Neural progenitor cell (in vitro differentiated cells): Measurements from ENCODE around the gene UGT1A8. TPM values are rescaled to one million over a fixed set of nuclear protein-coding genes. Genes with fewer than 3 reads are reported as not detected.
A peak's percentile ranks its signal among the peaks of the same experiment; 100 is the strongest.

Experiments used
- DNase-seq: peaks from one replicate; pipeline ENCODE4 v3.0.0-alpha.2; 2016; ENCODE audit warnings: low spot score
- H2AFZ ChIP-seq: fragments of 200-600 bp; sonication (generic); replicated peaks from 2 replicates; pipeline ENCODE4 v1.6.1; 2016; ENCODE audit warnings: antibody characterized with exemption
- H3F3A ChIP-seq: fragments of 200-600 bp; sonication (generic); 2 replicates; pipeline ENCODE4 v1.6.1; 2016; ENCODE audit warnings: antibody characterized with exemption, low read depth
- H3K27ac ChIP-seq: fragments of 200-600 bp; sonication (generic); 2 replicates; pipeline ENCODE4 v1.5.1; 2016; ENCODE audit warnings: mild to moderate bottlenecking
- H3K27me3 ChIP-seq: fragments of 200-600 bp; sonication (generic); 2 replicates; pipeline ENCODE4 v1.6.1; 2016; ENCODE audit warnings: mild to moderate bottlenecking, moderate library complexity
- H3K36me3 ChIP-seq: fragments of 200-600 bp; sonication (generic); 2 replicates; pipeline ENCODE4 v1.5.1; 2016
- H3K4me1 ChIP-seq: fragments of 200-600 bp; sonication (generic); 2 replicates; pipeline ENCODE4 v1.6.1; 2016; ENCODE audit warnings: mixed run types
- H3K4me2 ChIP-seq: fragments of 200-600 bp; sonication (generic); 2 replicates; pipeline ENCODE4 v1.6.1; 2016
- H3K4me3 ChIP-seq: fragments of 200-600 bp; sonication (generic); 2 replicates; pipeline ENCODE4 v1.5.1; 2016
- H3K79me2 ChIP-seq: fragments of 200-600 bp; sonication (generic); 2 replicates; pipeline ENCODE4 v1.6.1; 2016; ENCODE audit warnings: low read depth
- H3K9ac ChIP-seq: fragments of 200-600 bp; sonication (generic); 2 replicates; pipeline ENCODE4 v1.6.1; 2016
- H3K9me3 ChIP-seq: fragments of 200-600 bp; sonication (generic); 2 replicates; pipeline ENCODE4 v1.5.1; 2016; ENCODE audit warnings: low read depth
- H4K20me1 ChIP-seq: fragments of 200-600 bp; sonication (generic); 2 replicates; pipeline ENCODE4 v1.6.1; 2016; ENCODE audit warnings: low read depth
- H3K27ac Mint-ChIP-seq: 3 replicates; pipeline ENCODE4 v1.8.0; 2021; ENCODE audit warnings: mixed read lengths
- H3K27me3 Mint-ChIP-seq: 2 replicates; pipeline ENCODE4 v1.8.0; 2022; ENCODE audit warnings: low read depth, mild to moderate bottlenecking, inconsistent platforms, moderate library complexity, mixed read lengths; ENCODE audit not compliant: insufficient read depth
- H3K36me3 Mint-ChIP-seq: 3 replicates; pipeline ENCODE4 v1.8.0; 2021; ENCODE audit warnings: mixed read lengths
- H3K4me1 Mint-ChIP-seq: 3 replicates; pipeline ENCODE4 v1.8.0; 2021; ENCODE audit warnings: mixed read lengths
- H3K4me3 Mint-ChIP-seq: 3 replicates; pipeline ENCODE4 v1.8.0; 2021; ENCODE audit warnings: mild to moderate bottlenecking, moderate library complexity, mixed read lengths
- H3K9me3 Mint-ChIP-seq: 3 replicates; pipeline ENCODE4 v1.8.0; 2020; ENCODE audit warnings: mixed read lengths
- EZH2 ChIP-seq: fragments of 200-600 bp; sonication (generic); IDR thresholded peaks from 2 replicates; pipeline ENCODE4 v1.6.1; 2017; ENCODE audit warnings: antibody characterized with exemption, mild to moderate bottlenecking, moderate library complexity
- EZH2phosphoT487 ChIP-seq: fragments of 200-600 bp; sonication (generic); IDR thresholded peaks from 2 replicates; pipeline ENCODE4 v1.6.1; 2017; ENCODE audit warnings: antibody characterized with exemption
- total RNA-seq: library from RNA; depleted of rRNA; stranded (reverse); fragments of >200 nt; gene quantifications from 2 replicates; pipeline ENCODE4 v1.2.3, GENCODE V29; 2015; ENCODE audit warnings: low replicate concordance
- TF ChIP-seq, protein P1 (sequence below): fragments of 200-600 bp; sonication (generic); IDR thresholded peaks from 2 replicates; pipeline ENCODE4 v1.5.1; 2017; ENCODE audit warnings: antibody characterized with exemption, mild to moderate bottlenecking

UGT1A8 gene
- total RNA-seq, 1 donor from 2014 or later = not detected

DNA sequence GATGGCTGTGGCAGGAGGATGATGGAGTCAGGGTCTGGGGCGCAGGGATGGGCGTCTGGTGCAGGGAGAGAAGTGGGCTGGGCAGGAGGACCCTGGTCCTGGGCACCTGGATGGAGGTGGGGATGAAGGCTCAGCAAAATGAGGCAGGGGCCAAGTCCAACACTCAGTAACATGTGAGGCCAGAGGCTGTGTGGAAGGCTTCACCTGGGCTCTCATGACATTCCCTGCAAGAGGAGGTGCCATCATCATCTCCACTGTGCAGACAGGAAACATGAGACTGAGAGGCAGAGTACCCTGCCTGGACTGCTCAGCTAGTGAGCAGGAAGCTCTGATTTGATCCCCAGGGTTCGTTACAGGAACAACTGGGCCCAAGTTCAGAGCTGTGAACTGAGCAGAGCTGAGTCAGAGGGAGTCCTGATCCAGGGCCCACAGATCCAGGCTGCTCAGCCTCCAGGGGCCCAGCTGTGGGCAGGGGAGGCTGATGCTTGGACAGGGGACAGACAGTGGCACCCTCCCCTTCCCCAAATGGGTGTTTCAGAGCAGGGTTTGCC is 200.0 kb downstream of the UGT1A8 start:
- Histone ChIP-seq H3K4me3 (no peak overlapping the region), H3K9me3 (no peaks in the 10 kb centered on the region), H3K4me1 (no peaks in the 10 kb centered on the region), H3K27ac (no peak overlapping the region), H4K20me1 (no peaks in the 10 kb centered on the region), H3K4me2 (no peak overlapping the region), H3K27me3 (no peaks in the 10 kb centered on the region), H3K9ac (no peak overlapping the region), H3K36me3 (no peaks in the 10 kb centered on the region), H2AFZ (no peak overlapping the region), H3K79me2 (no peaks in the 10 kb centered on the region), H3F3A (no peaks in the 10 kb centered on the region)
- H3K9me3 Mint-ChIP-seq = no peaks in the 10 kb centered on the region
- DNase-seq = no peak
- no peak overlapping the region for H3K27ac Mint-ChIP-seq
- no peaks in the 10 kb centered on the region for H3K36me3 Mint-ChIP-seq
- TF ChIP-seq EZH2phosphoT487 = no peak
- TF ChIP-seq EZH2 = no peak
- TF ChIP-seq, protein P1, sequence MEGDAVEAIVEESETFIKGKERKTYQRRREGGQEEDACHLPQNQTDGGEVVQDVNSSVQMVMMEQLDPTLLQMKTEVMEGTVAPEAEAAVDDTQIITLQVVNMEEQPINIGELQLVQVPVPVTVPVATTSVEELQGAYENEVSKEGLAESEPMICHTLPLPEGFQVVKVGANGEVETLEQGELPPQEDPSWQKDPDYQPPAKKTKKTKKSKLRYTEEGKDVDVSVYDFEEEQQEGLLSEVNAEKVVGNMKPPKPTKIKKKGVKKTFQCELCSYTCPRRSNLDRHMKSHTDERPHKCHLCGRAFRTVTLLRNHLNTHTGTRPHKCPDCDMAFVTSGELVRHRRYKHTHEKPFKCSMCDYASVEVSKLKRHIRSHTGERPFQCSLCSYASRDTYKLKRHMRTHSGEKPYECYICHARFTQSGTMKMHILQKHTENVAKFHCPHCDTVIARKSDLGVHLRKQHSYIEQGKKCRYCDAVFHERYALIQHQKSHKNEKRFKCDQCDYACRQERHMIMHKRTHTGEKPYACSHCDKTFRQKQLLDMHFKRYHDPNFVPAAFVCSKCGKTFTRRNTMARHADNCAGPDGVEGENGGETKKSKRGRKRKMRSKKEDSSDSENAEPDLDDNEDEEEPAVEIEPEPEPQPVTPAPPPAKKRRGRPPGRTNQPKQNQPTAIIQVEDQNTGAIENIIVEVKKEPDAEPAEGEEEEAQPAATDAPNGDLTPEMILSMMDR = no peak
- H3K4me1 Mint-ChIP-seq = peaks cover 10% of the 10 kb centered on the region
- H3K27me3 Mint-ChIP-seq = peaks cover 4% of the 10 kb centered on the region
- H3K4me3 Mint-ChIP-seq = peak overlapping the region; percentile 65

DNA sequence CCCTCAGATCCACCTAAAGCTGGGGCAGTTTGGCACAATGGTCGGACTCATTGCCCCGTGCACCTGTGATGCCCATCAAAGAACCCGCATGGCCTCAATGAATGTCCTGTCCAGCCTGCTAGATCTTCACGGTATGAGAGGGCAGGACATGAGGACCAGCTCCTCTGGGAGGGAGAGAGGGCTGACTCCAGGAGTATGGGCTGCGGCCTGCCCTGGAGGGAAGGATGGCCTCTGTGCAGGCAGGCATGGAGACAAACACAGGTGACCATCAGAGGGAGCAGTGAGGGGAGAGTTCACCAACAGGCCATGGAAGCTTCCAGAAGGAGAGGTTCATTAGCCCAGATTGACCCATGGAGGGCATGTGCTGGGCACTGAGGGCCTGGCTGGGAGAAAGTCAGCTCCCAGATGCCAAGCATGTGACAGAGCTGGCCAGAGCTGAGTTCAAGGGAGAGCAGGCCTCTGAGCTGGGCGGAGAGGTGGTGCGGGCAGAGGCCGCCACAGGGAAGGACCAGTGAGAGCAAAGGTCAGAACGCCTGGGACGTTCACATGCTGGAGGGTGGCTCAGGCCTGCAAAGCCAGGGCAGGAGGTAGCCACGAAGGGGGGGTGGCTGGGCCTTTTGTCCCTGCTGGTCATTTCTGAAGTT is 200.7 kb downstream of the UGT1A8 start:
- Histone ChIP-seq H4K20me1 (no peaks in the 10 kb centered on the region), H3K27me3 (no peaks in the 10 kb centered on the region), H3K4me2 (no peak overlapping the region), H3K9me3 (no peaks in the 10 kb centered on the region), H3K4me1 (no peaks in the 10 kb centered on the region), H3K4me3 (no peak overlapping the region), H3F3A (no peaks in the 10 kb centered on the region), H2AFZ (no peak overlapping the region), H3K79me2 (no peaks in the 10 kb centered on the region), H3K9ac (no peak overlapping the region), H3K27ac (no peak overlapping the region), H3K36me3 (no peaks in the 10 kb centered on the region)
- TF ChIP-seq EZH2phosphoT487 = no peak
- TF ChIP-seq, protein P1 = no peak
- no peak for TF ChIP-seq EZH2
- Mint-ChIP-seq H3K36me3 (no peaks in the 10 kb centered on the region), H3K9me3 (no peaks in the 10 kb centered on the region), H3K27me3 (peaks cover 4% of the 10 kb centered on the region), H3K4me1 (peaks cover 10% of the 10 kb centered on the region), H3K27ac (no peak overlapping the region), H3K4me3 (no peak overlapping the region)
- DNase-seq = no peak

DNA sequence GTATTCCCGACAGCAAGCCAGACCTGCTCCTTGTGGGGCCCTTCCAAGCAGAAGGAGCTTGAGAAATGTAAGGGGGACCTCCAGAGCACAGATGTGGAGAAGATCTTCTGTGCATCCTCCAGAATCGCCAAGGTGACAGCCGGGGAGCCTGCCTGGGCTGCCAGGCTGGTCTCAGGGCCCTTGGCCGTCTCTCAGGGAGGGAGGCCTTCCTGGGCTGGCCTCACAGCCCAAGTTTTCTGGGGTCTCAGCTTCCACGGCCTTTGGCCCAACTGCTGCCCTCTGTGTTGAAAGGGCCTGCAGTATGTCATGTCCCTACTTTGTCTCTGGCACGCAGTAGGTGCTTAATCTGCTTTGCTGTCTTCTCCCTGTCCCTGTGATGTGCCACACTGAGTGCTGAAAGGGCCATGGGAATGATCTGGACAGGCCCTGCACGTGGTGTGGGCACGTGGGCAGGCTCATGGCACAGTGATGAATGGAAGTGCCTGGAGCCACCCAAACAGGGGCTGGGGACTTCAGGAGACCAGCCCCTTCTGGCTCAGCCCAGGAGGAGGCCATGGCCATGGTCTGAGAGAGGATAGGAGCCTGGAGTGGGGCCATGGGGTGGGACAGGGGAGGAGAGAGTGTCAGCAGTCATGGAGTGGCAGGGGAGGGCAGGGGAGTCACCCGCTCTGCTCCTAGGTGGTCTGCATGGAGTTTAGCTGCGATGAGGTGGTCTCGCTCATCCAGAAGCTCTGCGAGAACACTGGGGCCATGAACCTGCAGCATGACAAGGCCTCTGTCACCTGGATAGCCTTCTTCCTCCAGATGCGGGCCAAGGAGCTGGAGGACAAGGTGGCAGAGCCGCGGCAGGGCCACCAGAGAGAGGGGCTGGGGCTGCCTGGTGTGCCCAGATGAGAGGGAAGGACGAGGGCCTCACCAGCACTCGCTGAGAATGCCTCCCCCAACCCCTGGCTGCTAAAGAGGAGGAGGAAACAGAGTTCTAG is 201.5 kb downstream of the UGT1A8 start:
- H3K27ac ChIP-seq = no peak overlapping the region
- H2AFZ ChIP-seq = no peak overlapping the region
- H3K4me3 ChIP-seq = no peak overlapping the region
- no peaks in the 10 kb centered on the region for H3K9me3 ChIP-seq
- H3K36me3 Mint-ChIP-seq = no peaks in the 10 kb centered on the region
- peaks cover 4% of the 10 kb centered on the region for H3K27me3 Mint-ChIP-seq
- H3K36me3 ChIP-seq = no peaks in the 10 kb centered on the region
- H3K27me3 ChIP-seq = no peaks in the 10 kb centered on the region
- H3K27ac Mint-ChIP-seq = no peak overlapping the region
- H3K9ac ChIP-seq = no peak overlapping the region
- no peaks in the 10 kb centered on the region for H4K20me1 ChIP-seq
- TF ChIP-seq EZH2phosphoT487 (no peak), EZH2 (no peak)
- TF ChIP-seq, protein P1 = no peak
- H3K9me3 Mint-ChIP-seq = no peaks in the 10 kb centered on the region
- H3K4me1 ChIP-seq = no peaks in the 10 kb centered on the region
- no peak overlapping the region for H3K4me2 ChIP-seq
- no peak overlapping the region for H3K4me3 Mint-ChIP-seq
- H3F3A ChIP-seq = no peaks in the 10 kb centered on the region
- H3K4me1 Mint-ChIP-seq = peaks cover 10% of the 10 kb centered on the region
- no peak for DNase-seq
- H3K79me2 ChIP-seq = no peaks in the 10 kb centered on the region
